Activated gamma-delta T cell treated with anti-CD3 and anti-CD28 coated beads, Interleukin-2, amount 50 U/mL, for 16 hours (primary cell): ENCODE measurements around the gene STXBP6.

Source experiments
- DNase-seq: peaks from one replicate; pipeline ENCODE4 v3.0.0-alpha.2; 2020; ENCODE audit warnings: low read depth

STXBP6 gene

GRCh38 chr14:24885410-24885913 lies 164.5 kb downstream of the STXBP6 start:
- DNase-seq: no peak

DNA sequence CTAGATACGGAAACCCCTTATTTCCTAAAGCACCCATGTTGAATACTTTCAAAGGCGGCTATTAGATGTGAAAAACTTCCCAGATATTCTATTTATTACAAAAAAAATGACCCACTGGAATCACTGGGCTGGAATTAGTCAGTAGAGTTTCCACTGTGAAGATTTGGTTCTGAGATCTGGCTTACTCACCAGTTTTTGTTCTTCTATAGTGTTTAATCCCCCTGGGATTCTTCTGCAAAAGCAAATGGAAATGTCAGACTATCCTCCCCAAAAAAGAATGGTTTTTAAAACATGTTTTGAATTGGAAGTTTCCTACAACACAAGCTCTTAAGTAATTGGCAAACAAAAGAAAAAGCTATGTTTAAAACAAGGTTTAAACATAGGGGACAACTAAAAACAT lies 166.4 kb downstream of the STXBP6 start:
- DNase-seq: no peak

DNA sequence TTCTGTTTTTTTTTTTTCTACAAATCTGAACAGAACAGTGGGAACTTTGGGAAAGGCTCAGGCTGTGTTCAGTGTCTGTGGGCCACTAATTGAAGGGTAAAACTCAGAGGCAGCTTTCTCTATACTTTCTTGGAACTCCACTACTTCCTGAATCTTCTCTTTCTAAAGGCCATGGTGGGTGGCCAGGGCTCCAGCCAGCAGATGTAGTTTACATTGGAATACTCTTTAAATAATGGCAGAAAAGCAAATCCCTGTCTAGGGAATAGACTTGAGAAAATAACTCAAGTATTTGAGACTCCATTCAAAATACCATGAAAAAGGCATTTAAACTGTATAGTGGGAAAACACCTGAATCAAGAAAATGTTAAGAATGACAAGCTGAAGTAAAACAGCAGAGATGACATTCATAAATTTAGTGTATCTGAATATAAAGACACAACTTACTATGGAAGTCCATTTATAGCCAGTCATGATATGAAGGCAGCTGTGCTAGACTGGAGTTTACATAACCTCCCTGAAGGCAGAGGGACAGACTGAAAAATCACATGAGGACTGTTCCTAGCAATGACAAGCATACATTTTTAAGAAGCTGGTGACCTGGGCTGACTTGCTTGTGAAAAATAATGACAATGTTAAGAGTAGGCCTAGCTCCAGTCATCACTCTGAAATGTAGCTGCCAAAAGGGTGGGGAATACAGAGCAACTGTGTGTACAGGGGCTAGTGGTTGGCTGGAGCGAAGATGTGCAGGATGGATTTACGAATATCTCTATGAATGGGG lies 168.6 kb downstream of the STXBP6 start:
- no peak for DNase-seq

GRCh38 chr14:24880689-24881088 lies 169.3 kb downstream of the STXBP6 start:
- no peak for DNase-seq

DNA sequence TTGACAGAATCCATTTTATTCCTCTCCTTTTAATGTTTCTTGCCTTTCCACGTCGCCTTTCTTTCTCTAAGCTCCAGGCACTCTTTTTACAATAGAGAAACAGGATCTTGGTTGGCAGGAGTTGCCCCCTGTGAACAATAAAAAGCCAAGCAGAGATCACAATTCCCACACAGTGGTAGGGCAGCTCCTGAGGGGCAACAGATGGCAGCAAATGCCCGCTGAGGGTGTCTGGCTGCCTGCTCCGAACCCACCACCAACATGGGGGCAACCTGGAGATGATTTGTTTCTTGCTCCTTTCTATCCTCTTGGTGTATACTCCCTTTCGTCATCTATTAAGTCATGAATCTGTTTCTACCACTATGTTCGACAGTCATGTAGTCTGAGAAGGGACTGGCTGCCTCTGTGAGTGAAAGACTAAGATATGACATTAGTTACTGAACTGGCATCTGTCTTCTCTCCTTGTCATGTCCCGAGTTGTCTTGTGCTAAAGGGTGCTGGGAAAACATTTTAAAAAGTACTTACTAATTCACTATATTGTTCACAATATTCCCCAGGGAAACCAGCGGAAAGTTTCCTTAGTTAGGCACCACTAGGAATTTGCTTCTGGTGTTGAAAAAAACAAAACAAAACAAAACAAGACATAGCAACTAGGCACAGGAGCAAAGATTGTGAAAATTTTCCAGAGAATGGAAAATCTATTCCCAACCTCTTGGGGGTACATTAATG lies 170.1 kb downstream of the STXBP6 start:
- no peak for DNase-seq

- DNase-seq: no peak
Measured at GRCh38 chr14:24876996-24877395, 173.0 kb downstream of the STXBP6 start.

DNA sequence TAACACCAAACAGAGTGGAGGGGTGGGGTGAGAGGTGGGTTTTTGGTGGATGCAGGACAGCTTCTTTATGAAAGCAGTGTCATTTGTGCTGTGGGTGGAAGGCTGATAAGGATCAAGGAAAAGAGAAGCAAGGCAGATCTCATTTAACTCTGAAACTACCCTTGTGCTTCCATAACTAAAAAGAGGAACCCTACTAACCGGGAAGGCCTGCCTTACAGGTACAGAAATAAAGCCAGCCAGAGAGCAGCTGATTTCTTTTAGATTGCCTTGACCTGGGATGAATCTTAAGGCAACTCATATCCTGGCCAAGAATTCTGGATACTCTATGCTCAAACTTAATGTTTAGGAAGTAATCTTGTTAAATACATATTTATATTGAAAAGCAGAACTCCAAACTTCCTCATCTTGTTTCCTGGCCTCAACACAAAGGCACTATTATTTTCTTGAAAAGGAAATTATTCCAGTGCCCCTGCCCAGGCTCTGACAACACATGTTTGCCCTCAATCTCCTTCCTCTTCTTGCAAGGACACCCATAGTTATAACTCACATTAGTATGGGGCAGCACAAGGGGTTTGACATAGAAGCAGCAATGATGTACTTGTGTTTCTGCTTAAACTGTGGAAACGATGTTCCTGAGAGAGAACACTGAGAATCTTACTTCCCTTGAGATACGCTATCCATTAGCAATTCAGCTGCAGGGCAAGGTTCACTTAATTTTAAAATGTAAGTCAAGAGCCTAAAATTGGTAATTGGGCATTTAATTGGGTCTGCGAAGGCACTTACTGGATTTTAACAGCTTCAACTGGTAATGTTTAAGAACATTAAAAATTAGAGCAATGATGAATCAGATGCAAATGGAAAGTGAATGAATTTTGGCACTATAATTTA lies 173.7 kb downstream of the STXBP6 start:
- no peak for DNase-seq

- DNase-seq: no peak
Measured at GRCh38 chr14:24875203-24875838, 174.6 kb downstream of the STXBP6 start.

GRCh38 chr14:24874514-24875202 lies 175.3 kb downstream of the STXBP6 start:
- no peak for DNase-seq

GRCh38 chr14:24873551-24873950 lies 176.4 kb downstream of the STXBP6 start:
- no peak for DNase-seq

DNA sequence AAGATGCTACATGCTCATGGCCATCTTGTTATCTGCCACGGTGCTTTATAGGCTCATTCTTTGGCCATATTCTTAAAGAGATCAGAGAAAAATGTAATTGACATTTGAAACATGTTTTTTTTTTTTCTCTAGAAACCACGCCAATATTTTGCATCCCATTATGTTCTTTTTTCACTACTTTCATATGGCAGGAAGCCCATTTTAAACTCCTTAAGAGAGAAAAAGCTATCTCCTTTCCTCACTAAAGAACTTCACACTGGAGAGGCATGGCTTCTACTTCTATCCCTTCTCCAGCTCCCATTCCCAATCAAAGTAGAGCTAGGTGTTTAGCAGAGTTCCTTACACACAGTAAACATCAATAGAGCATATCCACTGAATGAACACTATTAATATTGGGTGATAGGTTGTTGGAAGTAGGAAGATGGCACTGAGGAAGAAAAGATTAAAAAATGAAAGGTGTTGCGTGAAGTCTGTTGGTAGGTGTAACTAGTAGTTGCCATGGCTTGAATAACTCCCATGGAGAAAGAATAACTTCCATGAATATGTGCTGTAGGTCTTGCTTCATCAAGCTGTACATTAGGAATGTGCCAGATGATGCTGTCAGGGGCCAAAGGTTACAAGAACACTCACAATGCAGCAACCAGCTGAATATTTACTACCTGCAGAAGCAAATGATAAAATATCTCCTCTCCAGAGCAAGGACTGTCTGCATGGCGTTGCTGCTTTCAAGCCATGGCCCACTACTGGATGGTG lies 178.8 kb downstream of the STXBP6 start:
- DNase-seq: no peak

GRCh38 chr14:24868389-24868788 lies 181.6 kb downstream of the STXBP6 start:
- DNase-seq: no peak

DNA sequence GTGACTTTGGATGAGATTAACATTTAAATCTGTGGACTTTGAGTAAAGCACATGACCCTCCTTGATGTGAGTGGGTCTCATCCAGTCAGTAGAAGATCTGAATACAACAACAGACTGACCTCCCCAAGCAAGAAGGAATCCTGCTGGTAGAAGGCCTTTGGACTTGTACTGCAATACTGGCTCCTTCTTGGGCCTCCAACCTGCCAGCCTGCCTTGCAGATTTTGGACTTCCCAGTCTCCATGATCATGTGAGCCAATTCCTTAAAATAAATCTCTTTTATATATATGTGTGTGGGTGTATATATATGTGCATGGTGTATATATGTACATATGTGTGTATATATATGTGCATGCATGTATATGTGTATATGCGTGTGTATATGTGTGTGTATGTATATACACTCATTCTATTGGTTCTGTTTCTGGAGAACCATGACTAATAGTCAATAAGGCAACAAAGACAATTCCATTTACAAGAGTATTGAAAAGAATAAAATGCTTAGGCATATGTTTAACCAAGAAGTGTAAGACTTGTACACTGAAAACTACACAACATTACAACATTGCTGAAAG lies 183.8 kb downstream of the STXBP6 start:
- DNase-seq: no peak

GRCh38 chr14:24863968-24864684 lies 185.8 kb downstream of the STXBP6 start:
- no peak for DNase-seq

- no peak for DNase-seq
Measured at GRCh38 chr14:24861083-24861630, 188.8 kb downstream of the STXBP6 start.

DNA sequence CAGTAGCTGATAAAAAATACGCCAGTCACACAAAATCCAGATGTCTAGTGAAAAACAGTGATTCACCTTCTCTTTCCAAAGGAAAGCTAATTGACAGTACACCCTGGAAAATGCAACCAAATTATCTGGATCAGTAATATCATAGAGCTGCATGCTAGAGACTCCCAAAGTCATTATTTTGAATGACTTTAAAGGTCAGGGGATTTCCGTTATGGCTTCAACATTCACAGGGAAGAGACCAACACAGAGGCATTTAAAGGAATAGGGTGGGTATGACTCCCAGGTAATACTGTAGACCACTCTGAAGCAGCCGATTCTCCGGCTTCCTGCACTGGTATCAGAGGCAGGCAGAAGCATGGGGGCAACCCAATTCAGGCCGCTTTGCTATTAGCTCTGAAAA lies 190.4 kb downstream of the STXBP6 start:
- no peak for DNase-seq

- no peak for DNase-seq
Measured at GRCh38 chr14:24858684-24859083, 191.3 kb downstream of the STXBP6 start.

DNA sequence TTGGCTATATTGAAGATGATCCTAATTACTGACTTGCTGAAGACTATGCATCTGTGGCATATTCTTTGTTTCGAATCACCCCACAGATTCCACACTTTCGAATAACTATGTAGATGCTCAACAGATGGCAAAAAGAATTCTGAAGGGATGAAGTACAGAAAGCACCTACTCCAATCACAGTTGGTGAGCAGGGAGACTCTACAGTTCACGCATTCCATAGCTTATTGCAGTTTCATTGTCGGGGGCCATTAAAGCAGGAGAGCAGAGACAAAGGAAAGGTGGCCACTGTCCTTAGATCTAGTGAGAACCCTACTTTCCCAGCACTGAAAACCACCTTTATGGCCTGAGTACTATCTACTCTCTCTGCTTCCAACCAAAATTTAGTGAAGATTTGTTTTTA lies 191.9 kb downstream of the STXBP6 start:
- DNase-seq: no peak

GRCh38 chr14:24857277-24857676 lies 192.7 kb downstream of the STXBP6 start:
- no peak for DNase-seq
